CD14-positive monocyte (primary cell): ENCODE data around the gene MANF. TPM values are rescaled to one million over a fixed set of nuclear protein-coding genes. Genes with fewer than 3 reads are reported as not detected.

Experiments used
- DNase-seq, 3 donors: peaks; one replicate each; pipeline ENCODE4 v3.0.0-alpha.2; 2011 to 2022
- H2AFZ ChIP-seq: 2 replicates; pipeline ENCODE4 v1.6.0; 2012; ENCODE audit warnings: mild to moderate bottlenecking, low read depth, low read length, inconsistent platforms; ENCODE audit not compliant: insufficient read depth, poor library complexity, severe bottlenecking
- H3K27ac ChIP-seq, 2 donors: 1 replicate in 1 of 2; 2 replicates in 1 of 2; pipeline ENCODE4 v1.5.1; 2012 to 2013; ENCODE audit warnings: low read length in 2 of 2, control low read depth in 1 of 2, inconsistent platforms in 1 of 2, low read depth in 1 of 2, mild to moderate bottlenecking in 1 of 2
- H3K27me3 ChIP-seq, 2 donors: one replicate each; pipeline versions ENCODE4 v1.6.0 to v1.6.1; 2011 to 2013; ENCODE audit warnings: low read length in 2 of 2; ENCODE audit not compliant: control insufficient read depth in 2 of 2, insufficient read depth in 2 of 2
- H3K36me3 ChIP-seq, 2 donors: replicated peaks in 1 of 2; 1 replicate in 1 of 2; 2 replicates in 1 of 2; pipeline versions ENCODE4 v1.5.1 to v1.6.1; 2012 to 2013; ENCODE audit warnings: low read length in 2 of 2, control low read depth in 1 of 2, inconsistent platforms in 1 of 2, mild to moderate bottlenecking in 1 of 2; ENCODE audit not compliant: insufficient read depth in 2 of 2, control insufficient read depth in 1 of 2
- H3K4me1 ChIP-seq, 2 donors: 1 replicate in 1 of 2; 2 replicates in 1 of 2; pipeline versions ENCODE4 v1.5.1 to v1.6.1; 2012 to 2013; ENCODE audit warnings: low read length in 2 of 2, control low read depth in 1 of 2, inconsistent platforms in 1 of 2, mild to moderate bottlenecking in 1 of 2, moderate library complexity in 1 of 2; ENCODE audit not compliant: insufficient read depth in 2 of 2, control insufficient read depth in 1 of 2
- H3K4me2 ChIP-seq: replicated peaks from 2 replicates; pipeline ENCODE3; 2012; ENCODE audit warnings: low read length, moderate library complexity, mild to moderate bottlenecking; ENCODE audit not compliant: poor library complexity, severe bottlenecking; ENCODE audit errors: extremely low read depth
- H3K4me3 ChIP-seq, 3 experiments: fragments of 200-600 bp in 1 of 3; sonication (generic) in 1 of 3; replicated peaks in 1 of 3; 1 replicate in 2 of 3; 2 replicates in 1 of 3; pipeline ENCODE4 v1.5.1; 2011 to 2013; ENCODE audit warnings: low read length in 3 of 3, mild to moderate bottlenecking in 3 of 3, control low read depth in 2 of 3, low read depth in 2 of 3, inconsistent platforms in 1 of 3, moderate library complexity in 1 of 3
- H3K79me2 ChIP-seq: 2 replicates; pipeline ENCODE4 v1.6.0; 2012; ENCODE audit warnings: mild to moderate bottlenecking, control low read depth, inconsistent platforms, low read length, moderate library complexity; ENCODE audit not compliant: insufficient read depth
- H3K9ac ChIP-seq: 2 replicates; pipeline ENCODE4 v1.6.0; 2017; ENCODE audit warnings: low read length, mild to moderate bottlenecking; ENCODE audit not compliant: insufficient read depth, poor library complexity, severe bottlenecking
- H3K9me3 ChIP-seq, 2 donors: replicated peaks in 1 of 2; 1 replicate in 1 of 2; 2 replicates in 1 of 2; pipeline versions ENCODE4 v1.5.1 to v1.6.1; 2012 to 2013; ENCODE audit warnings: low read length in 2 of 2, control low read depth in 1 of 2; ENCODE audit not compliant: control insufficient read depth in 1 of 2, insufficient read depth in 1 of 2
- H4K20me1 ChIP-seq: 2 replicates; pipeline ENCODE4 v1.6.0; 2012; ENCODE audit warnings: mild to moderate bottlenecking, low read length, control low read depth, moderate library complexity; ENCODE audit not compliant: insufficient read depth
- H3K27ac Mint-ChIP-seq, 7 donors: one replicate each; pipeline ENCODE4 v1.8.0; 2020; ENCODE audit warnings: mild to moderate bottlenecking in 7 of 7, mixed read lengths in 7 of 7, moderate library complexity in 6 of 7, inconsistent platforms in 2 of 7
- H3K27me3 Mint-ChIP-seq, 3 donors: one replicate each; pipeline ENCODE4 v1.8.0; 2021 to 2022; ENCODE audit warnings: low read depth in 3 of 3, mild to moderate bottlenecking in 3 of 3, mixed read lengths in 3 of 3, moderate library complexity in 3 of 3, inconsistent platforms in 1 of 3
- H3K36me3 Mint-ChIP-seq, 2 donors: one replicate each; pipeline ENCODE4 v1.8.0; 2020; ENCODE audit warnings: mixed read lengths in 2 of 2, inconsistent platforms in 1 of 2, mild to moderate bottlenecking in 1 of 2
- H3K4me1 Mint-ChIP-seq: one replicate; pipeline ENCODE4 v1.8.0; 2020; ENCODE audit warnings: mild to moderate bottlenecking, mixed read lengths
- H3K4me3 Mint-ChIP-seq, 2 donors: one replicate each; pipeline ENCODE4 v1.8.0; 2020; ENCODE audit warnings: mild to moderate bottlenecking in 2 of 2, mixed read lengths in 2 of 2, moderate library complexity in 1 of 2
- H3K9me3 Mint-ChIP-seq, 7 donors: one replicate each; pipeline ENCODE4 v1.8.0; 2020 to 2022; ENCODE audit warnings: mixed read lengths in 7 of 7, mild to moderate bottlenecking in 6 of 7, moderate library complexity in 6 of 7, inconsistent platforms in 2 of 7
- WGBS: methylation state at CpG from one replicate; pipeline ENCODE4 v1.1.5; 2013; ENCODE audit warnings: missing lambda C conversion rate; ENCODE audit not compliant: insufficient coverage; 5-methylcytosine and 5-hydroxymethylcytosine counted together
- intact Hi-C, 2 donors: fragments of 100-400 bp; cut with micrococcal nuclease; formaldehyde crosslinking; loops; one replicate each; pipeline versions ENCODE4 v1.15.0 to v1.15.1; 2023
- polyA plus RNA-seq, 3 donors: library from polyadenylated mRNA; depleted of rRNA in 1 of 3; unstranded in 2 of 3; stranded (reverse) in 1 of 3; fragments of 300-500 nt in 2 of 3; fragments of >200 nt in 1 of 3; fragmentation: Illumina TruSeq in 2 of 3; gene quantifications; 1 replicate in 2 of 3; 2 replicates in 1 of 3; pipeline ENCODE4 v1.2.3, GENCODE V29; 2012 to 2021
- TF ChIP-seq, protein P1 (sequence below): fragments of 200-600 bp; IDR thresholded peaks from one replicate; pipeline ENCODE4 v1.8.0; 2022; ENCODE audit warnings: antibody characterized with exemption, mild to moderate bottlenecking

MANF gene
- polyA plus RNA-seq, 3 donors = 14.1 to 30.2 (median 23.6) TPM

DNA sequence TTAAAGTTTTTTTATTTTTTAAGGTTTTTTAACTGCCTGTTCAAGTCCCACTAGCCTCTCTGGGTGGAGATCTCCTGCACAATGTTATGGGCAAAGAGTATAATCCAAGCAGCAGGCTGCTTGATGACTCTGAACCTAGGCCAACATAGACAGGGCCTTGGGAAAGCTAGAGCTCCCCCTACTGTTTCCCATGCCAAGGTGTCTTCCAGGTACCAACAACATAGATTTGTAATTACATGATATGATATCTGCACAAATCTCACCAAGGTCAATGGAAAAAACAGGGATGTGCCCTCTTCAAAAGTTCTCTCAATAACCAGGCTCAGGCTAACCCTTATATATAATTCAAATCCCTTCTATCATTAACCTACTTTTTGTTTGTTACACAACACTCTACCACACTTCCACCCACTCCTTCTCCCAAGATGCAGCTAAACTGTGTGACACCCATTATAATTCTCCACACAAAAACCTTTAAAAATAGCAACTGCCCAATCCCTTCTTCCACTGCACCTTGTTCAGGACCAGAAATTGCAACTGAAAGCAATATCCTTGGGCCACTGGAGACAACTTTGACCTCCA is 49.7 kb downstream of the MANF start:
- Histone ChIP-seq H3K4me1 (no peaks in the 10 kb centered on the region), H4K20me1 (no peaks in the 10 kb centered on the region), H3K27me3 (no peaks in the 10 kb centered on the region), H2AFZ (no peak overlapping the region), H3K79me2 (no peaks in the 10 kb centered on the region), H3K9me3 (no peaks in the 10 kb centered on the region), H3K4me3 (no peak overlapping the region), H3K36me3 (peaks cover 49 to 86% of the 10 kb centered on the region in 2 donors), H3K27ac (no peak overlapping the region), H3K4me2 (no peak overlapping the region), H3K9ac (no peak overlapping the region)
- Mint-ChIP-seq H3K27me3 (peaks cover 0 to 3% (median 0%) of the 10 kb centered on the region in 3 donors), H3K36me3 (peaks cover 50 to 91% of the 10 kb centered on the region in 2 donors), H3K27ac (peak overlapping the region in 3 of 7 donors; percentile 16 to 75 (median 39)), H3K4me1 (no peaks in the 10 kb centered on the region), H3K9me3 (no peaks in the 10 kb centered on the region), H3K4me3 (no peak overlapping the region)
- intact Hi-C loops = no loop called here
- DNase-seq = peak; percentile 34 to 49 (median 40)
- TF ChIP-seq, protein P1, sequence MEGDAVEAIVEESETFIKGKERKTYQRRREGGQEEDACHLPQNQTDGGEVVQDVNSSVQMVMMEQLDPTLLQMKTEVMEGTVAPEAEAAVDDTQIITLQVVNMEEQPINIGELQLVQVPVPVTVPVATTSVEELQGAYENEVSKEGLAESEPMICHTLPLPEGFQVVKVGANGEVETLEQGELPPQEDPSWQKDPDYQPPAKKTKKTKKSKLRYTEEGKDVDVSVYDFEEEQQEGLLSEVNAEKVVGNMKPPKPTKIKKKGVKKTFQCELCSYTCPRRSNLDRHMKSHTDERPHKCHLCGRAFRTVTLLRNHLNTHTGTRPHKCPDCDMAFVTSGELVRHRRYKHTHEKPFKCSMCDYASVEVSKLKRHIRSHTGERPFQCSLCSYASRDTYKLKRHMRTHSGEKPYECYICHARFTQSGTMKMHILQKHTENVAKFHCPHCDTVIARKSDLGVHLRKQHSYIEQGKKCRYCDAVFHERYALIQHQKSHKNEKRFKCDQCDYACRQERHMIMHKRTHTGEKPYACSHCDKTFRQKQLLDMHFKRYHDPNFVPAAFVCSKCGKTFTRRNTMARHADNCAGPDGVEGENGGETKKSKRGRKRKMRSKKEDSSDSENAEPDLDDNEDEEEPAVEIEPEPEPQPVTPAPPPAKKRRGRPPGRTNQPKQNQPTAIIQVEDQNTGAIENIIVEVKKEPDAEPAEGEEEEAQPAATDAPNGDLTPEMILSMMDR = peak; percentile 75

DNA sequence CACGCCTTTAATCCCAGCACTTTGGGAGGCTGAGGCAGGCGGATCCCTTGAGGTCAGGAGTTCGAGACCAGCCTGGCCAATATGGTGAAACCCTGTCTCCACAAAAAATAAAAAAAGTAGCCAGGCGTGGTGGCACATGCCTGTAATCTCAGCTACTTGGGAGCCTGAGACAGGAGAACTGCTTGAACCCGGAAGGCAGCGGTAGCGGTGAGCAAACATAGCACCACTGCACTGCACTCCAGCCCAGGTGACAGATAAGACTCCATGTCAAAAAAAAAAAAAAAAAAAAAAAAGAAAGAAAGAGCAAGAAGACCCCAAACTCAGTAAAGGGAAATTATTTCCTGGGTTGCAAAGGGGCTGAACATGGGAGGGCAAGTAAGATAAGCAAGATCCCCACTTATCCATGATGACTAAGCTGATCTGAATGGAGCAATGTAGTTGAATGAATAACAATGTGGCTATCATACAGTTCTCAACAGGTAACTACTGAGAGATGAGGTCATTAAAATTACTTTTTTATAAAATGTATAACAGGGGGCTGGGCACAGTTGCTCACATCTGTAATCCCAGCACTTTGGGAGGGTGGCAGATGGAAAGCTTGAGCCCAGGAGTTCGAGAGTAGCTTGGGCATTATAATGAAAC is 52.0 kb downstream of the MANF start:
- Histone ChIP-seq H3K9ac (no peak overlapping the region), H3K4me2 (no peak overlapping the region), H4K20me1 (no peaks in the 10 kb centered on the region), H3K4me3 (no peak overlapping the region), H3K79me2 (no peaks in the 10 kb centered on the region), H3K4me1 (no peaks in the 10 kb centered on the region), H3K27me3 (no peaks in the 10 kb centered on the region), H3K9me3 (no peaks in the 10 kb centered on the region), H3K27ac (no peak overlapping the region), H2AFZ (no peak overlapping the region), H3K36me3 (peaks cover 49 to 86% of the 10 kb centered on the region in 2 donors)
- 94% methylated on average over 3 of the region's 8 CpGs for WGBS
- Mint-ChIP-seq H3K4me1 (no peaks in the 10 kb centered on the region), H3K27ac (peak overlapping the region in 1 of 7 donors; percentile 46), H3K4me3 (peak overlapping the region in 1 of 2 donors; percentile 43), H3K27me3 (peaks cover 0 to 3% (median 0%) of the 10 kb centered on the region in 3 donors), H3K9me3 (no peaks in the 10 kb centered on the region), H3K36me3 (peaks cover 53 to 91% of the 10 kb centered on the region in 2 donors)
- intact Hi-C loops = no loop called here
- DNase-seq = no peak
- TF ChIP-seq, protein P1 = no peak

Other genes with a start within 250 kb of the MANF start
- gene RBM15B, start 6.0 kb downstream of the MANF start, polyA plus RNA-seq = 10 to 100 TPM in 1 of 3 donors, 1 to 10 TPM in 2; 7.1 to 10.3 (median 9.1) TPM
- 1 to 10 TPM; 2.6 to 6.6 (median 4.0) TPM for gene DCAF1, start 114.7 kb downstream of the MANF start, polyA plus RNA-seq
- gene RAD54L2, start 153.4 kb downstream of the MANF start, polyA plus RNA-seq = 1 to 10 TPM; 3.6 to 7.3 (median 3.6) TPM